A549 (cell line): ENCODE results near the gene COL28A1.

Experiments used
- BHLHE40 ChIP-seq: IDR thresholded peaks from 2 replicates; pipeline ENCODE4 v1.6.1; 2012; ENCODE audit warnings: low read depth, low read length, inconsistent platforms
- CEBPB ChIP-seq, 2 experiments: fragments of >200 bp in 1 of 2; sonication (Bioruptor Twin) in 1 of 2; formaldehyde crosslinking in 1 of 2; IDR thresholded peaks; 2 replicates each; pipeline ENCODE4 v1.6.1; 2012 to 2016
- CTCF ChIP-seq: fragments of >200 bp; sonication (Bioruptor Twin); formaldehyde crosslinking; IDR thresholded peaks from 3 replicates; pipeline ENCODE4 v1.5.1; 2016
- HDAC2 ChIP-seq: fragments of 200-600 bp; sonication (generic); IDR thresholded peaks from 2 replicates; pipeline ENCODE4 v1.6.1; 2016
- HOXB13 ChIP-seq: fragments of 250-450 bp; sonication (Bioruptor Pico); IDR thresholded peaks from 2 replicates; pipeline ENCODE4 v1.5.0; 2020; ENCODE audit warnings: low read depth, mild to moderate bottlenecking, moderate library complexity
- MAFK ChIP-seq: fragments of 450-650 bp; IDR thresholded peaks from 2 replicates; pipeline ENCODE4 v1.6.1; 2014; ENCODE audit not compliant: partially characterized antibody
- POLR2A ChIP-seq: IDR thresholded peaks from 2 replicates; pipeline ENCODE4 v1.6.1; 2012; ENCODE audit warnings: mild to moderate bottlenecking, low read length
- RCOR1 ChIP-seq: fragments of 150-350 bp; IDR thresholded peaks from 2 replicates; pipeline ENCODE4 v1.6.1; 2014; ENCODE audit warnings: antibody characterized with exemption, low read length, low read depth
- REST ChIP-seq: fragments of 200-600 bp; sonication (generic); IDR thresholded peaks from 2 replicates; pipeline ENCODE4 v1.6.1; 2016; ENCODE audit warnings: antibody characterized with exemption, mild to moderate bottlenecking, moderate library complexity
- USF2 ChIP-seq: fragments of 450-650 bp; IDR thresholded peaks from 2 replicates; pipeline ENCODE4 v1.6.1; 2014; ENCODE audit warnings: antibody characterized with exemption

- no peak for TF ChIP-seq CTCF
- TF ChIP-seq POLR2A: no peak
- TF ChIP-seq CEBPB (IDR thresholded peaks at IDR 0.05): no peak
- no peak for TF ChIP-seq MAFK
- TF ChIP-seq HOXB13 (CRISPR knock-in tag): no peak
- no peak for TF ChIP-seq RCOR1
- TF ChIP-seq BHLHE40: no peak
- no peak for TF ChIP-seq HDAC2
- TF ChIP-seq USF2: no peak
- no peak for TF ChIP-seq REST
Observed at GRCh38 chr7:7425321-7425720, 110.4 kb downstream of the COL28A1 start.
